GM12865 (cell line): ENCODE results near the gene MARCHF7.

Source experiments
- DNase-seq: peaks from one replicate; pipeline ENCODE4 v3.0.0; 2010; ENCODE audit warnings: low read depth
- H3K4me3 ChIP-seq: 2 replicates; pipeline ENCODE4 v1.5.1; 2011; ENCODE audit warnings: mild to moderate bottlenecking, low read depth, low read length, control low read depth
- CTCF ChIP-seq: IDR thresholded peaks from 2 replicates; pipeline ENCODE4 v1.5.1; 2011; ENCODE audit warnings: low read length, control low read depth, low read depth, inconsistent platforms; ENCODE audit not compliant: insufficient read depth; ENCODE audit errors: missing control alignments

MARCHF7 gene

GRCh38 chr2:159760326-159760725 is 48.0 kb downstream of the MARCHF7 start:
- no peak for DNase-seq
- no peak overlapping the region for H3K4me3 ChIP-seq
- no peak for TF ChIP-seq CTCF

- no peak for DNase-seq
- TF ChIP-seq CTCF: no peak
- H3K4me3 ChIP-seq: no peak overlapping the region
These were observed 49.8 kb downstream of the MARCHF7 start for GRCh38 chr2:159762075-159762474.
